HG03520 (cell line): ENCODE measurements around the gene PCGF1.

ENCODE experiments used
- ATAC-seq: cut with Tn5 transposase; IDR thresholded peaks from one replicate; pipeline ENCODE4 v1.9.1; 2021; ENCODE audit warnings: mild to moderate bottlenecking, moderate library complexity; ENCODE audit not compliant: unreplicated experiment

The PCGF1 gene

GRCh38 chr2:74537140-74537539 lies 29.6 kb upstream of the PCGF1 start:
- no peak for ATAC-seq

GRCh38 chr2:74536166-74536950 lies 28.9 kb upstream of the PCGF1 start:
- ATAC-seq = no peak

GRCh38 chr2:74535440-74535965 lies 28.0 kb upstream of the PCGF1 start:
- ATAC-seq = no peak

GRCh38 chr2:74534411-74534810 lies 26.9 kb upstream of the PCGF1 start:
- ATAC-seq = no peak

- ATAC-seq = no peak
Measured at GRCh38 chr2:74533464-74533863, 26.0 kb upstream of the PCGF1 start.

- no peak for ATAC-seq
Measured at GRCh38 chr2:74532222-74532621, 24.7 kb upstream of the PCGF1 start.

GRCh38 chr2:74531666-74532065 lies 24.2 kb upstream of the PCGF1 start:
- no peak for ATAC-seq

GRCh38 chr2:74530239-74531187 lies 23.0 kb upstream of the PCGF1 start:
- ATAC-seq = no peak

- ATAC-seq = peak; percentile 77
Measured at GRCh38 chr2:74529357-74530238, 22.1 kb upstream of the PCGF1 start, which contains the start of the genes AUP1 and HTRA2. AUP1 (minus strand) TSS chr2:74529706; CDS start chr2:74529629, 77 bp downstream. HTRA2 (plus strand) TSS chr2:74529933; CDS start chr2:74530007, 74 bp downstream.

GRCh38 chr2:74528600-74529356 lies 21.3 kb upstream of the PCGF1 start:
- peak; percentile 3 for ATAC-seq

- ATAC-seq = no peak
Measured at GRCh38 chr2:74527741-74528140, 20.2 kb upstream of the PCGF1 start.

GRCh38 chr2:74526649-74527230 lies 19.2 kb upstream of the PCGF1 start:
- no peak for ATAC-seq

- no peak for ATAC-seq
Measured at GRCh38 chr2:74525717-74526648, 18.5 kb upstream of the PCGF1 start, which contains the start of gene DQX1. DQX1 (minus strand) TSS chr2:74526231; CDS start chr2:74525729, 502 bp downstream.

- ATAC-seq = no peak
Measured at GRCh38 chr2:74524955-74525716, 17.6 kb upstream of the PCGF1 start.

- no peak for ATAC-seq
Measured at GRCh38 chr2:74524005-74524404, 16.5 kb upstream of the PCGF1 start.

GRCh38 chr2:74522516-74522915 lies 15.0 kb upstream of the PCGF1 start:
- no peak for ATAC-seq

- no peak for ATAC-seq
Measured at GRCh38 chr2:74516650-74517049, 9.2 kb upstream of the PCGF1 start.
